Mesenchymal stem cell (in vitro differentiated cells and primary cell): ENCODE data around the gene PPP2R2D.

Experiments used
- DNase-seq: peaks from one replicate; pipeline ENCODE4 v3.0.0-alpha.2; 2013
- H2AFZ ChIP-seq: one replicate; pipeline ENCODE4 v1.6.1; 2013; ENCODE audit warnings: low read depth, mild to moderate bottlenecking, control low read depth, inconsistent platforms, low read length, moderate library complexity
- H2AK5ac ChIP-seq: 2 replicates; pipeline ENCODE4 v1.6.1; 2013; ENCODE audit warnings: low read length, moderate library complexity, mild to moderate bottlenecking, inconsistent platforms; ENCODE audit not compliant: severe bottlenecking
- H2BK120ac ChIP-seq: one replicate; pipeline ENCODE4 v1.6.1; 2013; ENCODE audit warnings: low read depth, mild to moderate bottlenecking, inconsistent platforms, low read length, moderate library complexity
- H2BK12ac ChIP-seq, 2 experiments: one replicate each; pipeline ENCODE4 v1.6.1; 2013; ENCODE audit warnings: inconsistent platforms in 2 of 2, low read length in 2 of 2, mild to moderate bottlenecking in 2 of 2, moderate library complexity in 2 of 2, control low read depth in 1 of 2
- H2BK15ac ChIP-seq: one replicate; pipeline ENCODE4 v1.6.1; 2013; ENCODE audit warnings: mild to moderate bottlenecking, low read depth, inconsistent platforms; ENCODE audit not compliant: poor library complexity, severe bottlenecking
- H2BK5ac ChIP-seq: 2 replicates; pipeline ENCODE4 v1.6.1; 2013; ENCODE audit warnings: low read depth, mild to moderate bottlenecking, low read length, control low read depth, inconsistent platforms; ENCODE audit not compliant: poor library complexity, severe bottlenecking
- H3K14ac ChIP-seq, 2 experiments: one replicate each; pipeline ENCODE4 v1.6.1; 2013; ENCODE audit warnings: inconsistent platforms in 2 of 2, low read length in 2 of 2, control low read depth in 1 of 2, mild to moderate bottlenecking in 1 of 2, moderate library complexity in 1 of 2
- H3K18ac ChIP-seq, 2 experiments: one replicate each; pipeline ENCODE4 v1.6.1; 2013; ENCODE audit warnings: inconsistent platforms in 2 of 2, low read length in 2 of 2, control low read depth in 1 of 2, low read depth in 1 of 2, mild to moderate bottlenecking in 1 of 2
- H3K23ac ChIP-seq, 2 experiments: one replicate each; pipeline ENCODE4 v1.6.1; 2013; ENCODE audit warnings: inconsistent platforms in 2 of 2, low read length in 2 of 2, mild to moderate bottlenecking in 2 of 2, moderate library complexity in 2 of 2, control low read depth in 1 of 2
- H3K27ac ChIP-seq: 2 replicates; pipeline ENCODE4 v1.5.1; 2013; ENCODE audit warnings: mild to moderate bottlenecking, moderate library complexity, low read length, control low read depth, inconsistent platforms; ENCODE audit not compliant: poor library complexity, severe bottlenecking
- H3K27me3 ChIP-seq, 2 experiments: 2 replicates each; pipeline versions ENCODE4 v1.6.1 to v1.7.0; 2013; ENCODE audit warnings: low read length in 2 of 2, mild to moderate bottlenecking in 2 of 2, moderate library complexity in 2 of 2, control low read depth in 1 of 2, inconsistent platforms in 1 of 2; ENCODE audit not compliant: control insufficient read depth in 1 of 2, insufficient read depth in 1 of 2
- H3K36me3 ChIP-seq, 2 experiments: 2 replicates each; pipeline versions ENCODE4 v1.6.1 to v1.7.0; 2013; ENCODE audit warnings: low read length in 2 of 2, control low read depth in 1 of 2, inconsistent platforms in 1 of 2, low read depth in 1 of 2, mild to moderate bottlenecking in 1 of 2; ENCODE audit not compliant: insufficient read depth in 2 of 2, control insufficient read depth in 1 of 2
- H3K4ac ChIP-seq, 2 experiments: one replicate each; pipeline ENCODE4 v1.6.1; 2013; ENCODE audit warnings: inconsistent platforms in 2 of 2, low read length in 2 of 2, mild to moderate bottlenecking in 2 of 2, moderate library complexity in 2 of 2, control low read depth in 1 of 2, low read depth in 1 of 2
- H3K4me1 ChIP-seq: 2 replicates; pipeline ENCODE4 v1.6.1; 2013; ENCODE audit warnings: low read depth, low read length, control low read depth; ENCODE audit not compliant: control insufficient read depth, insufficient read depth
- H3K4me2 ChIP-seq: 2 replicates; pipeline ENCODE4 v1.6.1; 2013; ENCODE audit warnings: low read length, mild to moderate bottlenecking, inconsistent platforms; ENCODE audit not compliant: poor library complexity, severe bottlenecking
- H3K4me3 ChIP-seq, 2 experiments: 2 replicates each; pipeline versions ENCODE4 v1.5.1 to v1.7.0; 2013; ENCODE audit warnings: low read length in 2 of 2, mild to moderate bottlenecking in 2 of 2, control low read depth in 1 of 2, low read depth in 1 of 2; ENCODE audit not compliant: insufficient read depth in 1 of 2
- H3K79me1 ChIP-seq: replicated peaks from 2 replicates; pipeline ENCODE4 v1.6.1; 2013; ENCODE audit warnings: mild to moderate bottlenecking, control low read depth, low read length, inconsistent platforms; ENCODE audit not compliant: poor library complexity, severe bottlenecking
- H3K9ac ChIP-seq: 2 replicates; pipeline ENCODE4 v1.7.0; 2013; ENCODE audit warnings: mild to moderate bottlenecking, low read length, moderate library complexity
- H3K9me3 ChIP-seq: 2 replicates; pipeline ENCODE4 v1.7.0; 2013; ENCODE audit warnings: mild to moderate bottlenecking, low read length; ENCODE audit not compliant: control insufficient read depth
- H4K8ac ChIP-seq: one replicate; pipeline ENCODE4 v1.6.1; 2013; ENCODE audit warnings: inconsistent platforms, mild to moderate bottlenecking, low read length, moderate library complexity
- H4K91ac ChIP-seq: one replicate; pipeline ENCODE4 v1.6.1; 2013; ENCODE audit warnings: mild to moderate bottlenecking, low read length, inconsistent platforms
- WGBS: methylation state at CpG from one replicate; pipeline ENCODE4 v1.1.7; 2013; ENCODE audit warnings: mixed read lengths; 5-methylcytosine and 5-hydroxymethylcytosine counted together

PPP2R2D gene

GRCh38 chr10:131933016-131933695 lies 32.3 kb downstream of the PPP2R2D start:
- H3K36me3 ChIP-seq: peaks cover 26 to 31% of the 10 kb centered on the region in 2 experiments
- no peak overlapping the region for H3K4ac ChIP-seq
- H4K8ac ChIP-seq: no peak overlapping the region
- H3K27me3 ChIP-seq: no peaks in the 10 kb centered on the region
- H2AFZ ChIP-seq: no peak overlapping the region
- WGBS: 94% methylated on average over 17 of the region's 18 CpGs
- H3K4me1 ChIP-seq: peaks cover 33% of the 10 kb centered on the region
- no peaks in the 10 kb centered on the region for H3K9me3 ChIP-seq
- H2BK12ac ChIP-seq: no peak overlapping the region
- no peak overlapping the region for H2BK5ac ChIP-seq
- H4K91ac ChIP-seq: peak overlapping the region; percentile 86
- H3K14ac ChIP-seq: no peak overlapping the region
- H2BK15ac ChIP-seq: no peak overlapping the region
- H3K4me2 ChIP-seq: no peak overlapping the region
- peaks cover 29% of the 10 kb centered on the region for H3K79me1 ChIP-seq
- H3K23ac ChIP-seq: peak overlapping the region in 1 of 2 experiments; percentile 3
- no peak overlapping the region for H2AK5ac ChIP-seq
- H3K9ac ChIP-seq: no peak overlapping the region
- no peak overlapping the region for H3K4me3 ChIP-seq
- H3K18ac ChIP-seq: no peak overlapping the region
- DNase-seq: no peak
- H3K27ac ChIP-seq: no peak overlapping the region
- H2BK120ac ChIP-seq: no peak overlapping the region

DNA sequence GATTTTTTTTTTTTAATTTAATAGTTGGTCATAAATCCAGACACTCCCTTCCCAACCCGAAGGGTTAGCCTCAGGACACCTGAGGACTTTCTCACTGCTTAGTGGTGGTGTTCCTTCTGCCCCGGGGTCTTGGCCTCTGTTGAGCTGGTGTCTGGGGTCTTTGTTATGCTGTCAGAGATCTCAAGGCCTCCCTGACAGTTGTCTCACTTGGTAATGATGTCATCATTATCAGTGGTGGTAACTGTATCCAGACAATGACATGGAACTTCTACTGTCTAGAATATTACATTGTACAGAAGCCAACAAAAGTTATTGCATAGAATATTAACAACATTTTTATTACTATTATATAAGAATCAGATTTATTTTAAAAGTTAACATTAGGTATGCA lies 32.9 kb downstream of the PPP2R2D start:
- Histone ChIP-seq H4K91ac (no peak overlapping the region), H3K36me3 (peaks cover 31 to 34% of the 10 kb centered on the region in 2 experiments), H3K23ac (no peak overlapping the region), H2AK5ac (no peak overlapping the region), H3K79me1 (peaks cover 32% of the 10 kb centered on the region), H3K4ac (no peak overlapping the region), H3K14ac (no peak overlapping the region), H2BK5ac (no peak overlapping the region), H3K27me3 (no peaks in the 10 kb centered on the region), H3K9me3 (no peaks in the 10 kb centered on the region), H3K18ac (no peak overlapping the region), H3K4me2 (no peak overlapping the region), H2BK12ac (no peak overlapping the region), H4K8ac (no peak overlapping the region), H3K4me1 (peaks cover 29% of the 10 kb centered on the region), H2BK120ac (no peak overlapping the region), H3K4me3 (no peak overlapping the region), H2BK15ac (no peak overlapping the region), H3K9ac (no peak overlapping the region), H3K27ac (no peak overlapping the region), H2AFZ (no peak overlapping the region)
- no peak for DNase-seq
- WGBS: 94% methylated on average over 2 of the region's 2 CpGs

GRCh38 chr10:131934769-131935168 lies 34.0 kb downstream of the PPP2R2D start:
- H2AFZ ChIP-seq: no peak overlapping the region
- peaks cover 36 to 37% of the 10 kb centered on the region in 2 experiments for H3K36me3 ChIP-seq
- no peak overlapping the region for H4K8ac ChIP-seq
- no peak overlapping the region for H3K4me2 ChIP-seq
- no peak overlapping the region for H2BK120ac ChIP-seq
- H3K79me1 ChIP-seq: peaks cover 38% of the 10 kb centered on the region
- no peak overlapping the region for H4K91ac ChIP-seq
- no peak for DNase-seq
- H2AK5ac ChIP-seq: no peak overlapping the region
- no peaks in the 10 kb centered on the region for H3K27me3 ChIP-seq
- H3K18ac ChIP-seq: no peak overlapping the region
- H3K4ac ChIP-seq: no peak overlapping the region
- WGBS: 90% methylated on average over 6 of the region's 8 CpGs
- no peak overlapping the region for H2BK15ac ChIP-seq
- no peak overlapping the region for H2BK12ac ChIP-seq
- no peak overlapping the region for H2BK5ac ChIP-seq
- H3K27ac ChIP-seq: no peak overlapping the region
- no peak overlapping the region for H3K14ac ChIP-seq
- H3K9me3 ChIP-seq: no peaks in the 10 kb centered on the region
- H3K9ac ChIP-seq: no peak overlapping the region
- H3K4me3 ChIP-seq: no peak overlapping the region
- no peak overlapping the region for H3K23ac ChIP-seq
- peaks cover 20% of the 10 kb centered on the region for H3K4me1 ChIP-seq

- Histone ChIP-seq H2AK5ac (no peak overlapping the region), H2BK5ac (no peak overlapping the region), H3K4me3 (no peak overlapping the region), H2BK12ac (no peak overlapping the region), H3K36me3 (peaks cover 36 to 41% of the 10 kb centered on the region in 2 experiments), H3K4ac (no peak overlapping the region), H3K14ac (no peak overlapping the region), H3K18ac (no peak overlapping the region), H2BK120ac (no peak overlapping the region), H2AFZ (no peak overlapping the region), H3K27ac (no peak overlapping the region), H2BK15ac (no peak overlapping the region), H3K4me2 (no peak overlapping the region), H3K79me1 (peaks cover 36% of the 10 kb centered on the region), H3K4me1 (peaks cover 17% of the 10 kb centered on the region), H3K9ac (no peak overlapping the region), H3K23ac (no peak overlapping the region), H4K8ac (peak overlapping the region; percentile 61), H4K91ac (no peak overlapping the region), H3K27me3 (no peaks in the 10 kb centered on the region), H3K9me3 (no peaks in the 10 kb centered on the region)
- no peak for DNase-seq
- WGBS: 65% methylated on average over 1 of the region's 1 CpG
These were observed 34.5 kb downstream of the PPP2R2D start for GRCh38 chr10:131935260-131935659.
